ENCODE data around the gene ARHGAP6. TPM values are rescaled to one million over a fixed set of nuclear protein-coding genes. Genes with fewer than 3 reads are reported as not detected.

The ARHGAP6 gene
- polyA plus RNA-seq, 3 donors, result 0.31 to 1.1 (median 0.40) TPM

DNA sequence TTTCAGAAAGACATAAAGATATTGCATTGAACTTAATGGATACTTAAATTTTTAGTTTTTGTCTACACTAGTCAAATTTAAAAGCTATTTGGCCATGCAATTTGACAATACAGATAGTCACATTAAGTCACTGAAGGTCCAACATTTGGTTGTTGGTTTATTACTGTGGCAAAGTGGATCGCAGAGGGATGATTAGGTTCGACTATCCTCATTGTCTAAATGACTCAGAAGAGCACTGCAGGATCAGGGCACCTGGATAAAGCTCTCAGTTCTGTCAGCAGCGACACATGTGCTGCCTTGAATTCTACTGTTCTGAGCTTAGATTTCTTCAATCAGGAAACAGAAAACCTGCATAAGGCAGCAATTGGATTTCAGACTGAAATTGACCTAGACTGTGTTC, 241.8 kb downstream of the ARHGAP6 start:
- 60% methylated on average over 1 of the region's 3 CpGs for WGBS (ENCODE audit: insufficient coverage)
- no peak for DNase-seq
- H3K4me3 Mint-ChIP-seq, result no peak overlapping the region
- H3K4me1 Mint-ChIP-seq, result peaks cover 24% of the 10 kb centered on the region
- H2AFZ ChIP-seq (ENCODE audit: insufficient read depth, low read depth, low read length, poor library complexity, severe bottlenecking), result no peak overlapping the region
- H3K27ac Mint-ChIP-seq, result peak overlapping the region in 3 of 7 donors; percentile 85 to 90 (median 86)
- H3K36me3 Mint-ChIP-seq, result no peaks in the 10 kb centered on the region
- peaks cover 26 to 28% (median 27%) of the 10 kb centered on the region in 3 donors for H3K27me3 Mint-ChIP-seq (ENCODE audit: low read depth in 3 of 3)
- no peak overlapping the region for H3K4me3 ChIP-seq (replicated peaks in 1 of 3; ENCODE audit: low read depth in 2 of 3, low read length in 3 of 3)
- no peaks in the 10 kb centered on the region for H3K36me3 ChIP-seq (replicated peaks in 1 of 2; ENCODE audit: control insufficient read depth in 1 of 2, insufficient read depth in 2 of 2, low read length in 2 of 2)
- H3K79me2 ChIP-seq (ENCODE audit: insufficient read depth, low read length), result no peaks in the 10 kb centered on the region
- intact Hi-C loops (cut with micrococcal nuclease), result no loop called here
- no peaks in the 10 kb centered on the region for H4K20me1 ChIP-seq (ENCODE audit: insufficient read depth, low read length)
- H3K9me3 Mint-ChIP-seq, result peaks cover 0 to 18% (median 3%) of the 10 kb centered on the region in 7 donors
- no peak overlapping the region for H3K9ac ChIP-seq (ENCODE audit: insufficient read depth, low read length, poor library complexity, severe bottlenecking)
- H3K9me3 ChIP-seq (replicated peaks in 1 of 2; ENCODE audit: control insufficient read depth in 1 of 2, insufficient read depth in 1 of 2, low read length in 2 of 2), result no peaks in the 10 kb centered on the region
- peaks cover 6 to 17% of the 10 kb centered on the region in 2 donors for H3K4me1 ChIP-seq (ENCODE audit: control insufficient read depth in 1 of 2, insufficient read depth in 2 of 2, low read length in 2 of 2)
- peak overlapping the region in 1 of 2 donors; percentile 43 for H3K27ac ChIP-seq (ENCODE audit: low read depth in 1 of 2, low read length in 2 of 2)
- no peak overlapping the region for H3K4me2 ChIP-seq (replicated peaks; ENCODE audit: extremely low read depth, low read length, poor library complexity, severe bottlenecking)
- TF ChIP-seq, protein P1, sequence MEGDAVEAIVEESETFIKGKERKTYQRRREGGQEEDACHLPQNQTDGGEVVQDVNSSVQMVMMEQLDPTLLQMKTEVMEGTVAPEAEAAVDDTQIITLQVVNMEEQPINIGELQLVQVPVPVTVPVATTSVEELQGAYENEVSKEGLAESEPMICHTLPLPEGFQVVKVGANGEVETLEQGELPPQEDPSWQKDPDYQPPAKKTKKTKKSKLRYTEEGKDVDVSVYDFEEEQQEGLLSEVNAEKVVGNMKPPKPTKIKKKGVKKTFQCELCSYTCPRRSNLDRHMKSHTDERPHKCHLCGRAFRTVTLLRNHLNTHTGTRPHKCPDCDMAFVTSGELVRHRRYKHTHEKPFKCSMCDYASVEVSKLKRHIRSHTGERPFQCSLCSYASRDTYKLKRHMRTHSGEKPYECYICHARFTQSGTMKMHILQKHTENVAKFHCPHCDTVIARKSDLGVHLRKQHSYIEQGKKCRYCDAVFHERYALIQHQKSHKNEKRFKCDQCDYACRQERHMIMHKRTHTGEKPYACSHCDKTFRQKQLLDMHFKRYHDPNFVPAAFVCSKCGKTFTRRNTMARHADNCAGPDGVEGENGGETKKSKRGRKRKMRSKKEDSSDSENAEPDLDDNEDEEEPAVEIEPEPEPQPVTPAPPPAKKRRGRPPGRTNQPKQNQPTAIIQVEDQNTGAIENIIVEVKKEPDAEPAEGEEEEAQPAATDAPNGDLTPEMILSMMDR (IDR thresholded peaks at IDR 0.05), result no peak
- peaks cover 20 to 28% of the 10 kb centered on the region in 2 donors for H3K27me3 ChIP-seq (ENCODE audit: control insufficient read depth in 2 of 2, insufficient read depth in 2 of 2, low read length in 2 of 2)

DNA sequence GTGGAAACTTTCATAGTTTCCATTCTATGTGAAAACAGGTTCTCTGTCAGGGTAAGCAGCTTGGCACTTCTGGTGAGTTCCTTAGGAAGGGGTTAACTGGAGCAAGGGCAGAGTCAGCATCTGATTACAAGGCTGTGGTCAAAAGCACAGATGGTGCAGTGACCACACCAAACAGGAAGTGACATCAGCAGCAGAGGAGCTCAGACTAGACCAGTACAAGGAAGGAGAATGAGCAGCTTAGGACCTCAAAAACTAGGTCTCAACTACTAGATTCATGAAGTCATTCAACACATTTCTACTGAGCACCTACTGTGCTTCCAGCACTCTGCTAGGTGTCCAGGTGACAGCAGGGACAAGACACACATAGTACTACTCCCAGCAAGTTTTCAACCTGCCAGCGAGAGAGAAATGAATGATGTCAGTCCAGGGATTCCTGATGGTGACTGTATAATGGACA, 242.3 kb downstream of the ARHGAP6 start:
- peaks cover 18 to 26% of the 10 kb centered on the region in 2 donors for H3K27me3 ChIP-seq (ENCODE audit: control insufficient read depth in 2 of 2, insufficient read depth in 2 of 2, low read length in 2 of 2)
- WGBS (ENCODE audit: insufficient coverage), result no CpG with 5 or more reads among the region's 1 CpG
- H3K9me3 Mint-ChIP-seq, result peaks cover 0 to 17% (median 3%) of the 10 kb centered on the region in 7 donors
- TF ChIP-seq, protein P1 (IDR thresholded peaks at IDR 0.05), result no peak
- no peaks in the 10 kb centered on the region for H3K36me3 ChIP-seq (replicated peaks in 1 of 2; ENCODE audit: control insufficient read depth in 1 of 2, insufficient read depth in 2 of 2, low read length in 2 of 2)
- intact Hi-C loops (cut with micrococcal nuclease), result no loop called here
- no peaks in the 10 kb centered on the region for H3K36me3 Mint-ChIP-seq
- H3K4me1 ChIP-seq (ENCODE audit: control insufficient read depth in 1 of 2, insufficient read depth in 2 of 2, low read length in 2 of 2), result peaks cover 6 to 17% of the 10 kb centered on the region in 2 donors
- H3K4me3 Mint-ChIP-seq, result peak overlapping the region in 1 of 2 donors; percentile 54
- no peaks in the 10 kb centered on the region for H3K79me2 ChIP-seq (ENCODE audit: insufficient read depth, low read length)
- H3K4me3 ChIP-seq (replicated peaks in 1 of 3; ENCODE audit: low read depth in 2 of 3, low read length in 3 of 3), result no peak overlapping the region
- H2AFZ ChIP-seq (ENCODE audit: insufficient read depth, low read depth, low read length, poor library complexity, severe bottlenecking), result peak overlapping the region; percentile 22
- no peak overlapping the region for H3K9ac ChIP-seq (ENCODE audit: insufficient read depth, low read length, poor library complexity, severe bottlenecking)
- H3K4me1 Mint-ChIP-seq, result peaks cover 24% of the 10 kb centered on the region
- peak overlapping the region in 6 of 7 donors; percentile 77 to 92 (median 86) for H3K27ac Mint-ChIP-seq
- H3K9me3 ChIP-seq (replicated peaks in 1 of 2; ENCODE audit: control insufficient read depth in 1 of 2, insufficient read depth in 1 of 2, low read length in 2 of 2), result no peaks in the 10 kb centered on the region
- H3K27me3 Mint-ChIP-seq (ENCODE audit: low read depth in 3 of 3), result peaks cover 23 to 24% (median 23%) of the 10 kb centered on the region in 3 donors
- no peaks in the 10 kb centered on the region for H4K20me1 ChIP-seq (ENCODE audit: insufficient read depth, low read length)
- DNase-seq, result peak; percentile 65 to 79 (median 69)
- H3K4me2 ChIP-seq (replicated peaks; ENCODE audit: extremely low read depth, low read length, poor library complexity, severe bottlenecking), result no peak overlapping the region
- H3K27ac ChIP-seq (ENCODE audit: low read depth in 1 of 2, low read length in 2 of 2), result peak overlapping the region in 1 of 2 donors; percentile 43
